ENCODE measurements around the gene CERK.
"Not testable (repeated sequence)": the region's sequence is repeated elsewhere in the genome, so short reads cannot be mapped to it uniquely, and the experiment has no call there.

The CERK gene

GRCh38 chr22:46748908-46749675, 11.0 kb upstream of the CERK start:
- peak in 1 of 2 experiments; percentile 39 for DNase-seq (ENCODE audit: low read depth in 2 of 2)

GRCh38 chr22:46748206-46748907, 10.3 kb upstream of the CERK start:
- no peak for DNase-seq (ENCODE audit: low read depth in 2 of 2)

GRCh38 chr22:46747646-46748045, 9.6 kb upstream of the CERK start:
- no peak for DNase-seq (ENCODE audit: low read depth in 2 of 2)

GRCh38 chr22:46746620-46747019, 8.6 kb upstream of the CERK start:
- DNase-seq (ENCODE audit: low read depth in 2 of 2): no peak

- no peak for DNase-seq (ENCODE audit: low read depth in 2 of 2)
Measured at GRCh38 chr22:46746192-46746591, 8.1 kb upstream of the CERK start.

- DNase-seq (ENCODE audit: low read depth in 2 of 2): no peak
Measured at GRCh38 chr22:46744581-46744980, 6.5 kb upstream of the CERK start.

GRCh38 chr22:46742576-46743221, 4.6 kb upstream of the CERK start:
- no peak for DNase-seq (ENCODE audit: low read depth in 2 of 2)

GRCh38 chr22:46741974-46742519, 4.0 kb upstream of the CERK start:
- DNase-seq (ENCODE audit: low read depth in 2 of 2): no peak

- no peak for DNase-seq (ENCODE audit: low read depth in 2 of 2)
Measured at GRCh38 chr22:46740910-46741780, 3.1 kb upstream of the CERK start.

- DNase-seq (ENCODE audit: low read depth in 2 of 2): no peak
Measured at GRCh38 chr22:46739094-46739870, 1.2 kb upstream of the CERK start.

GRCh38 chr22:46738647-46739093, 618 bp upstream of the CERK start:
- DNase-seq (ENCODE audit: low read depth in 2 of 2): no peak

GRCh38 chr22:46737105-46737975, 712 bp downstream of the CERK start:
- peak in 1 of 2 experiments; percentile 44 for DNase-seq (ENCODE audit: low read depth in 2 of 2)

- DNase-seq (ENCODE audit: low read depth in 2 of 2): no peak
Measured at GRCh38 chr22:46736705-46737104, 1.3 kb downstream of the CERK start.

- no peak for DNase-seq (ENCODE audit: low read depth in 2 of 2)
Measured at GRCh38 chr22:46735747-46736608, 2.1 kb downstream of the CERK start.

- no peak for DNase-seq (ENCODE audit: low read depth in 2 of 2)
Measured at GRCh38 chr22:46734830-46735453, 3.1 kb downstream of the CERK start.

- not testable (repeated sequence) for DNase-seq (ENCODE audit: low read depth in 2 of 2)
Measured at GRCh38 chr22:46734213-46734722, 3.8 kb downstream of the CERK start.

- DNase-seq (ENCODE audit: low read depth in 2 of 2): no peak
Measured at GRCh38 chr22:46732513-46732912, 5.5 kb downstream of the CERK start.

GRCh38 chr22:46732041-46732379, 6.0 kb downstream of the CERK start:
- DNase-seq (ENCODE audit: low read depth in 2 of 2): no peak
